Measurements from ENCODE around the gene SERPINB13.

The SERPINB13 gene

GRCh38 chr18:63619661-63620060 is 32.5 kb downstream of the SERPINB13 start:
- Histone ChIP-seq H3K27me3 (ENCODE audit: insufficient read depth, low read length, poor library complexity, severe bottlenecking) (no peaks in the 10 kb centered on the region), H3K4me3 (ENCODE audit: low read length, poor library complexity, severe bottlenecking) (no peak overlapping the region), H3K9me2 (replicated peaks; ENCODE audit: low read depth, low read length) (no peaks in the 10 kb centered on the region), H3K79me2 (ENCODE audit: insufficient read depth, low read length) (no peaks in the 10 kb centered on the region), H3K9ac (ENCODE audit: low read depth, low read length, poor library complexity, severe bottlenecking) (no peak overlapping the region), H2AFZ (ENCODE audit: low read length) (no peak overlapping the region), H4K20me1 (ENCODE audit: insufficient read depth, low read length, poor library complexity, severe bottlenecking) (no peaks in the 10 kb centered on the region), H3K4me2 (ENCODE audit: low read depth, low read length, poor library complexity, severe bottlenecking) (no peak overlapping the region), H3K9me3 (ENCODE audit: insufficient read depth, low read depth, low read length) (no peaks in the 10 kb centered on the region; the same call in 1 of the 2 replicates), H3K36me3 (ENCODE audit: insufficient read depth, low read length) (no peaks in the 10 kb centered on the region), H3K4me1 (ENCODE audit: insufficient read depth, low read length, poor library complexity, severe bottlenecking) (no peaks in the 10 kb centered on the region), H3F3A (ENCODE audit: low read depth) (no peaks in the 10 kb centered on the region)
- TF ChIP-seq CTCF (conservative IDR thresholded peaks at IDR 0.05; ENCODE audit: low read length) (no peak), EZH2phosphoT487 (IDR thresholded peaks at IDR 0.05; ENCODE audit: borderline replicate concordance) (no peak)

GRCh38 chr18:63624863-63625262 is 37.7 kb downstream of the SERPINB13 start:
- Histone ChIP-seq H3K4me2 (ENCODE audit: low read depth, low read length, poor library complexity, severe bottlenecking) (no peak overlapping the region), H3K79me2 (ENCODE audit: insufficient read depth, low read length) (no peaks in the 10 kb centered on the region), H2AFZ (ENCODE audit: low read length) (no peak overlapping the region), H3K4me3 (ENCODE audit: low read length, poor library complexity, severe bottlenecking) (no peak overlapping the region), H3K27me3 (ENCODE audit: insufficient read depth, low read length, poor library complexity, severe bottlenecking) (no peaks in the 10 kb centered on the region), H3K4me1 (ENCODE audit: insufficient read depth, low read length, poor library complexity, severe bottlenecking) (no peaks in the 10 kb centered on the region), H3K9me2 (replicated peaks; ENCODE audit: low read depth, low read length) (no peaks in the 10 kb centered on the region), H3K9me3 (ENCODE audit: insufficient read depth, low read depth, low read length) (peaks cover 8% of the 10 kb centered on the region; the same call in 1 of the 2 replicates), H3K9ac (ENCODE audit: low read depth, low read length, poor library complexity, severe bottlenecking) (no peak overlapping the region), H3K36me3 (ENCODE audit: insufficient read depth, low read length) (no peaks in the 10 kb centered on the region), H4K20me1 (ENCODE audit: insufficient read depth, low read length, poor library complexity, severe bottlenecking) (no peaks in the 10 kb centered on the region), H3F3A (ENCODE audit: low read depth) (no peaks in the 10 kb centered on the region)
- TF ChIP-seq CTCF (conservative IDR thresholded peaks at IDR 0.05; ENCODE audit: low read length) = no peak
- no peak for TF ChIP-seq EZH2phosphoT487 (IDR thresholded peaks at IDR 0.05; ENCODE audit: borderline replicate concordance)

GRCh38 chr18:63626431-63626830 is 39.3 kb downstream of the SERPINB13 start:
- H3K9me2 ChIP-seq (replicated peaks; ENCODE audit: low read depth, low read length) = no peaks in the 10 kb centered on the region
- no peaks in the 10 kb centered on the region for H3K36me3 ChIP-seq (ENCODE audit: insufficient read depth, low read length)
- H3F3A ChIP-seq (ENCODE audit: low read depth) = no peaks in the 10 kb centered on the region
- H3K9me3 ChIP-seq (ENCODE audit: insufficient read depth, low read depth, low read length) = peaks cover 8% of the 10 kb centered on the region; the same call in 1 of the 2 replicates
- H3K4me2 ChIP-seq (ENCODE audit: low read depth, low read length, poor library complexity, severe bottlenecking) = no peak overlapping the region
- H2AFZ ChIP-seq (ENCODE audit: low read length) = no peak overlapping the region
- TF ChIP-seq CTCF (conservative IDR thresholded peaks at IDR 0.05; ENCODE audit: low read length) (no peak), EZH2phosphoT487 (IDR thresholded peaks at IDR 0.05; ENCODE audit: borderline replicate concordance) (no peak)
- no peaks in the 10 kb centered on the region for H3K27me3 ChIP-seq (ENCODE audit: insufficient read depth, low read length, poor library complexity, severe bottlenecking)
- no peaks in the 10 kb centered on the region for H3K79me2 ChIP-seq (ENCODE audit: insufficient read depth, low read length)
- H3K9ac ChIP-seq (ENCODE audit: low read depth, low read length, poor library complexity, severe bottlenecking) = no peak overlapping the region
- H3K4me1 ChIP-seq (ENCODE audit: insufficient read depth, low read length, poor library complexity, severe bottlenecking) = no peaks in the 10 kb centered on the region
- no peak overlapping the region for H3K4me3 ChIP-seq (ENCODE audit: low read length, poor library complexity, severe bottlenecking)
- H4K20me1 ChIP-seq (ENCODE audit: insufficient read depth, low read length, poor library complexity, severe bottlenecking) = no peaks in the 10 kb centered on the region

Measured in Loucy (cell line).